AG09309 (cell line): ENCODE results near the gene C3orf18.

Experiments used
- DNase-seq: peaks from one replicate; pipeline ENCODE4 v3.0.0-alpha.2; 2010; ENCODE audit warnings: low read depth
- H3K4me3 ChIP-seq: 2 replicates; pipeline ENCODE4 v1.5.1; 2011; ENCODE audit warnings: mild to moderate bottlenecking, low read depth, low read length, moderate library complexity; ENCODE audit not compliant: control insufficient read depth
- CTCF ChIP-seq: IDR thresholded peaks from 2 replicates; pipeline ENCODE4 v1.5.1; 2011; ENCODE audit warnings: mild to moderate bottlenecking, low read depth, low read length, inconsistent platforms; ENCODE audit not compliant: insufficient read depth, control insufficient read depth; ENCODE audit errors: missing control alignments

C3orf18 gene

GRCh38 chr3:50523279-50523811 lies 44.2 kb downstream of the C3orf18 start:
- H3K4me3 ChIP-seq = no peak overlapping the region
- no peak for DNase-seq
- no peak for TF ChIP-seq CTCF

GRCh38 chr3:50521572-50521971 lies 46.0 kb downstream of the C3orf18 start:
- no peak overlapping the region for H3K4me3 ChIP-seq
- no peak for TF ChIP-seq CTCF
- no peak for DNase-seq

GRCh38 chr3:50520849-50521248 lies 46.7 kb downstream of the C3orf18 start:
- no peak for TF ChIP-seq CTCF
- no peak for DNase-seq
- H3K4me3 ChIP-seq = no peak overlapping the region

GRCh38 chr3:50519471-50520089 lies 48.0 kb downstream of the C3orf18 start:
- no peak overlapping the region for H3K4me3 ChIP-seq
- peak; percentile 97 for TF ChIP-seq CTCF
- DNase-seq = no peak

- no peak overlapping the region for H3K4me3 ChIP-seq
- TF ChIP-seq CTCF = no peak
- no peak for DNase-seq
These were observed 49.1 kb downstream of the C3orf18 start for GRCh38 chr3:50518436-50518835.

GRCh38 chr3:50517721-50518206 lies 49.8 kb downstream of the C3orf18 start:
- no peak for DNase-seq
- no peak for TF ChIP-seq CTCF

More at GRCh38 chr3:50517721-50518206, 49.8 kb downstream of the C3orf18 start:
- H3K4me3 ChIP-seq = no peak overlapping the region
